WTC11 (cell line): ENCODE results near the gene EEFSEC.

ENCODE experiments used
- CTCF ChIP-seq: fragments of 200-600 bp; IDR thresholded peaks from 2 replicates; pipeline ENCODE4 v1.8.0; 2022; ENCODE audit warnings: antibody characterized with exemption
- ZNF121 ChIP-seq: sonication (generic); formaldehyde crosslinking; IDR thresholded peaks from 2 replicates; pipeline ENCODE4 v1.8.0; 2023; ENCODE audit warnings: missing genetic modification reagents

DNA sequence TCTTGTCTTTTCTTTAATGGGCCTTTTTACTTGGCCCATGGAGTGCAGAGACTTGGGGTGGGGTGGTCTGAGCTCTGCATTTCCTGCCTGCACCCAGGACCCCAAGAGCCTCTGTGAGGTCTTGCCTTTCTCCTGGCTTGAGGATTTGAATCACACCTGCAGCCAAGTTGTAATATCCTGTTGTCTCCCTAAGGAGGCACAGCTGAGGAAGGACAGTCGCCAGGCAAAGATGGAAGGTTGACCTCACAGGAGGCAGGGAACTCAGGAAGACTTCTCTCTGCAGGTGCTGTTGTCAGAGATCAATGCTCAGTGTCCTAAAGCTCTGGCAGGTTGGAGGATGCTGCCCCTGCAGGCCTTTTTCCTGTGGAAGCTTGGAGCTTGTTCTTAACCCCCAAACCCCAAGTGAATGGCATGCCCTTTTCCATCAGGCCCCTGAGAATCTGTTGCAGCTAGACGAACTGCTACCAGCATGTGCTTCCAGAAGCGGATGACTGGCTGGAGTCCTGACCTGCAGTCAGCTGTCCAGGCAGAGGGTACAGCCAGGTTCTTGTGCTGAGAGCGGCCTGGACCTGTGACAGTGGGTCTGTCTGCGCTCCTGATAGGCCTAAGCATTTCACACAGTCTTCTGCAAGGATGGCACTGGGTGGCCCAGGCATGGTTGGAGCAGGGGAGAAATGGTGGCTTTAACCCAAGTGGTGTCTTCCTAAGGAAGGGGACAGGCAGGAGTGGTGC lies 120.0 kb downstream of the EEFSEC start:
- TF ChIP-seq CTCF: no peak
- TF ChIP-seq ZNF121: no peak
